ENCODE results near the gene CBR1.

GRCh38 chr21:36023092-36023480 is 46.7 kb upstream of the CBR1 start:
- no peak for TF ChIP-seq CTCF (IDR thresholded peaks at IDR 0.05; ENCODE audit: insufficient read depth, low read length)
- TF ChIP-seq GABPA (IDR thresholded peaks at IDR 0.05; ENCODE audit: low read depth): no peak
- no peak for TF ChIP-seq REST (IDR thresholded peaks at IDR 0.05; ENCODE audit: insufficient replicate concordance, low read depth)
